NCI-H1105 treated with DMSO at 0.1 percent for 48 hours (cell line): ENCODE data around the gene ARHGAP27.
"Not testable (repeated sequence)": the region's sequence is repeated elsewhere in the genome, so short reads cannot be mapped to it uniquely, and the experiment has no call there.

Source experiments
- DNase-seq: peaks from one replicate; lab custom pipeline; 2025; lab: John Stamatoyannopoulos, UW

Gene ARHGAP27

DNA sequence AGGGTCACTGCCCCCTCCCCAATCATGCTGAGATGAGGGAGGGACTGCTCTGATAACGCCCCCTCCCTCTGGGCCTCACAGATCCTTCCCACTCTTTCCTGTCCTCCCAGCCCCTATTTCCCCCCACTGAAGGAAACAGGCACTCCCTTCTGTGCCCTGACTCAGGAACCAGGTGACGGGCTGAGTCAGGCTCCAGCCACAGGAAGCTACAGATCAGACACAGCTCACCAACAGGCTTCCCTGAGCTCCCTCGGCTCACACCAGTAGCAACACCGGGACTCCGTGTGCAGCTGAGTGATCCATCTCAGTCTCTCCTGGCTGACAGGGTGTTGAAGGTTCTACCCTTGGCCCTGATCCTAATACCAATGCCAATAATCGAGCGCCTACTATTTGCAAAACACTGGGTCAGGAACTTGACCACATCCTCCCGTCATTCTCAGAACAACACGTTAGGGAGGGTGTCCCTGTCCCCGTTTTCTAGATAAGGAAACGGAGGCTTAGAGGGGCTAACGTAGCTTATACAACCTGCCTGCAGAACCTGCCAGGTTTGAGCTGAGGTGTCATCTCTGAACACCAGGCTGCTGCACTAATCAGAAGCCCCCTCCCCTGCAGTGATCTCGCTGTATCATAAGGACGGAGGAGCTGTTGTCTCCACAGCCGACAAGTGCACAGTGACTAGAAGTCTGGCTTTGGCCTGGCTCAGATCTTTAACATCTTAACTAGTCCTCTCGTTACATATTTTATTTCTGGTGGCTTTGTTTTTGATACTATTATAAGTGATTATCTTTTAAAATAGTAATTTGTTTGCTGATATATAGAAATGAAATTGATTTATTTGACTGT lies 13.5 kb upstream of the ARHGAP27 start:
- DNase-seq = not testable (repeated sequence)

GRCh38 chr17:45444856-45445820 lies 12.5 kb upstream of the ARHGAP27 start:
- DNase-seq = not testable (repeated sequence)

DNA sequence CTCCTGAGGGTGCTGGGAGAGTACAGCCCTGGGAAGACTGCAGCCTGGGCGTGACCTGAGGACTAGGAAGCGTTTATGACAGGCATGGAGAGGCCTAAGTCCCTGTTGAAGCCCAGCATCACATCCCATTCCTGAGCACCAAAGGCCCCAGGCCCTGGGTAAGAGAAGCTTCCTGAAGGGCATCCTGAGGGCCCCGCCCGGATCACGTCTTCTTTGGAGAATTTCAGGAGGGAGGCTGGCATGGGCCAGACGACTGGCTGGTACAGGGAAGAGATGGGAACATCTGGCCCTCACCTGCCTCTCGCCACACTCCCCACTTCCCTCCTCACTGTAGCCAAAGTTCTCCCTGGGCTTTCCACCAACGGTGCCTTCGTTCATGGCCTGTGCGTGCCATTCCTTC lies 11.6 kb upstream of the ARHGAP27 start:
- DNase-seq = not testable (repeated sequence)

DNA sequence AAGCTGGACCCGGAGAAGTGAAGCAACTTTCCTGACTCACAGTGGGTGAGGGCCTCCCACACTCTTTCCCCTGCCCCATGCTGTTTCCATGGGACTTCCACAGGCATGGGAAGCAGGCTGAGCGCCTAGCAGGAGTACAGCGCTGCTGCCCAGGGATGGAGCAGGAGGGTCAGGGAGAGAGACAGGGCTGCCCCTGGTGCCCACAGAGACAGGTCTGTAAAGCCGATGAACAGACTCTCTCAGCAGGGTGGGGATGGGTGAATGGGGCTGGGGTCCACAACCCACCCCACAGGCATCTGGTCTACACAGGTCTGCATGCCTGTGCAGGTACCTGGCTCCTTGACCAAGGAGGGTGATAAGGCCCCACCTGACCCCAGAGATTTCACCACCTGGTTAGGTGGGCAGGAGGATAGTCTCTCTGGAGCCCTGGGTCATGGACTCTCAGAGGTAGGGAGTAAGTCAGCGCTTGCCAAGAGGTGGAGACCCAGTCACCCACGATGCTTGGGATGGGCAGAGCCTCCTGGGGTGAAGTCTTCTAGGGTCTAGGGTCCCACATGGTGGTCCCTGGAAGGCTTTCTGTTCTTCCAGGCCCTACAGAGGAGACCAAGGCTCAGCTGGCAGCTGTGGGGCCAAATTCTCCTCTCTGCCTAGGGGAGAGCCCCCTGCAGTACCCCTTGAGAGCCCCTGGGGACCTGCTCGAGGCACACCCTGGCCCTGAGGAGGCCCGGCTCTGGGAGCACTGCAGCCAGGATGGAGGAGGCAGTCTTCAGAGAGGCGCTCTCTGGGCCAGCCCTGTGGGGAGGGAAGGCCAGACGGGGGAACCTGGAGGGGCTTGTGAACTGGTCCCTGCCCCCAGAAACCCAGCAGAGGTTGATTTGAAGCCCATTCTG lies 10.9 kb upstream of the ARHGAP27 start:
- DNase-seq = not testable (repeated sequence)

DNA sequence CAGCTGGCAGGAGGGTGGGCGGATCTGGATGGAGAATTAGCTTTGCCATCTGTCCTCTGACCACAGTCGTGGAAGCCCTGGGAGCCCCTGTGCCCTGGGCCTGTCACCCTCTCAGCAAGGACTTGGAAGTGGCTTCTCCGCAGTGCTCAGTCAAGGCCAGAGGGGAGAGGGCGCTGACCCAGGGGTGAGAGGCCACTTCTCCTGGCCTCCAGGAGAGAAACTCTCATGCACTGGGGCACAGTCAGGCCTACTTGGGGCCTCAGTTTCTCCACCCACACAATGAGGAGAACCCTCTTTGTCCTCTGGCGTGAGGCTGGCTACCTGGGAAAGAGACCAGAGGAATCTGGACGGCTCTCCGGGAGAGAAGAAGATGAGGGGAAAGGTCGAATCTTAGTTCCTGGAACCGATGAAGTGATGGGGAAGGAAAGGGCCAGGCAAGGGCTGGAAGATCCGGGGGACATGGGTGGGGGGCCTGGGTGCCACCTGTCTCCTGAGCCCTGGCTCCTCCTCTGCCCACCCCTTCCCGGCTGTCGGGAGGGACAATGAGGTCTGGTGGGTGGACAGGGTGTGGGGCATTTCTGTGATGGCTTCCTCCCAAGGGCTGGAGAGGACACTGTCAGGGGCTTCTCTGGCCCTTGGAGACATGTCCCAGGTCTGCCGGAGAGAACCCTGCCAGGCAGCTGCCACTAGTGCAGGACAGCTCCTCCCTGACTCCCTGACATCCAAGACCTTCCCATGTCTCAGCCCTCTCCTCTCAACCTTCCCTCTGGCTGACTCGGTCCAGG lies 9.0 kb upstream of the ARHGAP27 start:
- DNase-seq = no peak

DNA sequence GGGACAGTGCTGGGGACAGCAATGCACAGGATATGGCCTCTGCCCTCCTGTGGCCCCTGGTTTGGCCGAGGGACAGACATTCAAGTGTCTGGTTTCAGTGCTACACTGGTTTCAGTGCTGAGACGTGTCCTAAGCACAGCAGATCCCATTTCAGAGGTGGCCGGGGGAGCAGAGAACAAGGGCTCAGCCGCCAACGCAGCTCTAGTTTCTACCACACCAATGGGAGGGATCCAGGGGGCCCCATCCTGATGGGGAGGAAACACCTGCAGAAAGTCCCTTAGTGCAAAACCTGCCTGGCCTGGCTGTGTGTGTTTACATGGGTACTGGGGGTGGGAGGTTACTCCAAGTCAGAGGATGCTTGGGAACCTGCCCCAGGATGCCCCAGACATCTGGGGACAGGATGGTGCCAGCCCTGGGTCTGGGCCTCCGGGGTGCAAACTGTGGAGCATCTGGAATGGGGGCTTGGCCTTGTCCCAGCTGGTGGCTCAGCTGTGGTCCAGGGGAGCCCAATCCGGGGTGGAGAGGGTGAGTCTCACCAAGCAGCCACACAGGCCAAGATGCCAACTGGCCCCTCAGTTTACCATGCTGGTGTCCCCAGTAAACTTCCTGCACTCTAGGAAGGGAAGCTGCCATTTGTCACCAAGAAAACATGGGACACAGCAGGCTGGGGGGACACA lies 8.3 kb upstream of the ARHGAP27 start:
- DNase-seq = not testable (repeated sequence)

- DNase-seq = peak; percentile 30
These were observed 7.6 kb upstream of the ARHGAP27 start for GRCh38 chr17:45440161-45440778.

- DNase-seq = no peak
These were observed 6.4 kb upstream of the ARHGAP27 start for GRCh38 chr17:45438931-45439610.

DNA sequence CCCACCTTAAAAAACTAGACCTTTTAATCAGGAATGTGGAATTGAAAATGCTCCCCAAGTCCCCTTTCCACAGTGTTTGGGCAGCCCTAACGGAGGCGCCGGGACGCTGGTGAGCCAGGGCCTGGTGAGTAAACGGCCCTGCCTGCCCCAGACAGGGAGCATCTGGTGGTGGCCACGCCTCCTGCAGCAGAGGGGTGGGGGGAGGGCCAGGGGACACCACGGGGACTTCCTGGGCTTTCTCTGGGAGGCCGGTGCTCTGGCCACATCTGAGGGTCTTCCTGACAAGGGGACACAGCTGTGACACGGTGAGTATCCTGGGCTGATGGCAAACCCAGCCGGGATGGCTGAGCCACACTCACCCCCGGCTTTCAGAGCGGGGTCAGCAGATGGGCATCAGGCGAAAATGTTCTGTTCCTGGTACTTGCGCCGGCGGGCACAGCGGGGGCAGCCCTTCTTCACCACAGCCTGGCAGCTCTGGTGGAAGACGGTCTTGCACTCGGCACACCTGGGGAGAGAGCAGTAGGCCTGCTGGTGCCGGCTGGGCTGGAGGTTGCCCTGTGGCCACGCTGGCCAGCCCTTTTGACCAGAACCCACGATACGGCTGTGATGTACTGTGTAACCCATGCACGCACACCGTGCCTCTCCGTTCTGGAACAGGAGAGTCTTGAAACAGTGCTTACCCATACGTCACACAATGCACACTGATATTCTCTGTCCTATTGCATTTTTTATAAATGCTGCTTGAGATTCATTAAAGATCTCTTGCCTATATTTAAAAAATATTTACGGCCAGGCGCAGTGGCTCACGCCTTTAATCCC lies 5.0 kb upstream of the ARHGAP27 start:
- DNase-seq = no peak

DNA sequence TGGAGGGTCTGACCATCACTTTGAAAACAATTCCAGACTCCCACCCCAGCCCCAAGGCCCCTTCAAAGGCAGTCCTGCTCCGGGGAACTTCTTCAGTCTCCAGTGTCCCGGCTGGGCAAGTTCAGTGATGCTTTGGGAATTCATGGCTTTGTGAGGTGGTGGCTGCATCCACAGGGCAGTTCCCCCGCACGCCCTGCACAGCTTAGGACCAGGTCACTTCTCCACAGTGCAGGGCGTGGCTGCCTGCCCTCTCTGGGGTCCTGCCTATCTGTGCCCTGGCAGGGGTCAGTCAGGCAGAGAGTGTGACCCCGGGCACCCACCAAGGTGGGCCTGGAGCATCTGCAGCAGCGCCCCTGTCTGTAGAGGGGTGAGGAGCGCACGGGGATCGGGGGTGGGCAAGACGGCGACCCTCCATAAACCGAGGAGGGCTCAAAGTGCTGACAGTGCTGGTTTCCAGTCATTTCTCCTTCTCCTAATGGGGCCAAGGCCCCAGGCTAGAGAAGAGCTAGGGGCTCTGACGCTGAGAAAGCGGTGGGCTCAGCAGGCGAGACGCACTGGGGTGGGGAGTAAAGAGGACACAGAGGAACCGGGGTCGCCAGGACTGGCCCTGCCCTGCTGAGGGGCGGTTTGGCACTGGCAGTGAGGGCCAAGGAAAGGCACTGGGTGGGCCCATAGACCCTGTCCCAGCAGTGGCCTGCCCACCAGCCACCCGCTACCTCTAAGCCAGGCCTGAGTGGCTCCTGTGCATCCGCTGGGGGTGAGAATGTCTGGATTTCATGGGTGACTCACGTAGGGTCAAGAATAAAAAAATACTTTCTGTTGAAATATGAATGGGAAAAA lies 4.2 kb upstream of the ARHGAP27 start:
- DNase-seq = no peak

DNA sequence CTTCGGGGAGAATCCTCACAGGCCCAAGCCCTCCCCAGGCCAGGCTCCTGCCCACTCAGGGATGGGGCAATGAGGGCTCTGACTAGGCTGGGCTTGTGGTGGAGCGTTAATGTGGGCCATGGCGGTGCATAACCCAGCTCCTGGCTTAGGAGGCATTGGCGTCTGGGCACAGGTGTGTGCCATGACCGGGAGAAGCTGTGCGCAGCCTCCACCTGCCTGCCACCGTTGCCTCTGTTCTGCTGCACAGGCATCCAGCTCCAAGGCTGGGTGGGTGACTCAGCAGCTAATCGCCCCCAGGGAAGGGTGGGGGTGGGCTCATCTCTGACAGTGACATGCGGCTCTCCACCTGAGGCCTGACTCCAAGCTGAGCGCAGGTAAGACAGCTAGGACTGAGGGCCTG lies 3.5 kb upstream of the ARHGAP27 start:
- DNase-seq = no peak

GRCh38 chr17:45435481-45435880 lies 2.8 kb upstream of the ARHGAP27 start:
- no peak for DNase-seq

DNA sequence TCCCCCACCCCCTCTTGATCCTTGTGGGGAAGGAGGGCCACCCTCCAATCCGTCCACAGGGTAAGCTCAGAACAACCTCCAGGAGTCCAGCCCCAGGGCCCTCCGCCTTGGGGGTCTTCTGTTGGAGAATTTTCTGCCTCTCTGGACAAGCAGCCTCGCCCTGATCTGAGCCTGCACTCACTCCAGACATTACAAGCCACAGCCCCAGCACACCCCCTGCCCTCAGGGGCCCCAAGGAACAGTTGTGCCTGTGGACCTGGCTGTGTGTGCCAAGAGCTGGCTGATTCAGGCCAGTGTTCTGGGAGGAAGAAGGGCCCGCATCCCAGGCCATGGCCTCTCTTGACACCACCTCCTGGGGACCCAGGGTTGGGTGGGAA lies 477 bp upstream of the ARHGAP27 start:
- no peak for DNase-seq

DNA sequence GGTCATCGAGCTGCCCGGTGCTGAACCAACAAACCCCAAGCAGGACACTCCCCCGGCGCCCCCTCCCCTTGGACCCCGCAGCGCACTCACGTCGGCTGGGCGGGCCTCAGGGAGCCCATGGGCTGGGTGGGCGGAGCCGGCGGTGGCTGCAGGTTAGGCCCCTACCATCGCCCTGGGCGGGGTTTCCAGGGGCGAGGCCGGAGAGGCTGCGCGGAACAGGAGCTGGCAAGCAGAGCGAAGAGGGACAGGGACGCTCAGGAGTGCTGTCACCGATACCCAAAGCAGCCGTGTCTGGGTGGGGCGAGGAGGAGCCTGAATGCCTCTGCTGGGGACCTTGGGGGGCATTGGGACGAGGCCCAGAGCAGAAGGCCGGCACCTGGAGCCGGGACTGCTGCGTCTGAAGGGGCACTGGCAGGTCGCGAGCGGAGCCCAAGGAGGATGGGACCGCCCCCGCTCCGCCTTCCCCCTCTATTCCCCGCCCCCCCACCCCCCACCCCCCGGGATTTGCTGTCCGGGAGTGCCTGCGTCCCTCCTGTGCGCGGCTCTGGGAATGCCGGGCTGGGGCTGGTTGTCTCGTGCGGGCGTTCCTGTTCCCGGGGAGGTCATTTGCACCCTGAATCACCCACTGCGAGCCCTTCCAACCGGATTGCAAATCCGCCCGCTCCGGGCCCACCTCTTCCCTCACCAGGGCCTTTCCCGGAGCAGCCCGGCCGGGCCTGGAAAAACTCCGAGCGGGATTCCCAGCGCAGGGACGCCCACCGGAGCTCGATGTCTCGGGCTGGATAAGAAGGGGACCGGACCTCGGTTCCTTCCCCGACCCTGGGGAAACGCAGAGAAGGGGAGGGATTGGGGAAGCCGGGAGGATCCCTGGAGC lies 902 bp downstream of the ARHGAP27 start:
- peak; percentile 65 for DNase-seq

DNA sequence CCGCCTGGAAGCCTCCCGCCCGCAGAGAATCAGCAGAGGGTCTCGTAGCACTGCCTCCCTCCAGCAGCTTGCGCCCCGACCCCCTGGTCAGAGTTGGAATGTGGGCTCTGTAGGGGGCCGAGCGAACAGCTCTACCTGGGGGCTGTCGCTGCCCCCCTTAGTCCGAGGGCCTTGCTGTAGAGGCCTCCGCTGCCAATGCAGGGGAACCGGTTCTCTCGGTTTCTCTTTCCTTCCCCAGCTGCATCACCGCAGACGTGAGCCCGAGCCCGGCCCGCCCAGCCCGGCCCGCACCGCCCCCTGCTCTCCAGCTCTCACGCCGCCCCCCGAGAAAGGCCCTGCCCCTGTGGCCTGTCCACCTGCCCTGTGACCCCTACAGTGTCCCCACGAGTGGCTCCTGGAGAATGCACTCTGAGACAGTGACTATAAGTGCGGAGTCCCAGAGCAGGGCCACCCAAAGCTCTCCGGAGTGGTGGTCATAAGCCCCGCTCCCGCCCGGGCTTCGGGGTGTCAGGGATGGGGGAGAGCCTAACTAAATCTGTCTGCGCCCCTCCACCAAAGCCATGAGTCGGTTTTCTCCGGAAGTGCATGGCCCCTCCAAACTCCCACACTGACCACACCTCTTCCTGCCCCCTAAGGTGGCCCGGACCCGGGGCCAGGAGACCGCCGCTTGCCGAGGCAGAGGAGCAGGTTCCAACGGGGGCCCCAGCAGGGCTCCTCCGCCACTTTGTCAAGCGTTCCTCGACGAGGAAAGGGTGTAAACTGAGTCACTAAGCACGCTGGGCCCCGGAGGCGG lies 1.7 kb downstream of the ARHGAP27 start:
- DNase-seq = no peak
